IMR-90 (cell line): ENCODE measurements around the gene PADI2. TPM values are rescaled to one million over a fixed set of nuclear protein-coding genes. Genes with fewer than 3 reads are reported as not detected.

Experiments
- ATAC-seq: fragments of 200-7000 bp; cut with Tn5 transposase; 2 replicates; pipeline ENCODE4 v1.9.1; 2020; ENCODE audit warnings: low read depth, mild to moderate bottlenecking, moderate library complexity
- BruUV-seq: library from RNA; stranded (reverse); fragments of 400-500 nt; replicated peaks from 2 replicates; lab custom pipeline; 2021; lab: Mats Ljungman, UMichigan
- CTCF ChIA-PET: fragments of 300-600 bp; formaldehyde crosslinking; extraction: SDS; loops from one replicate; lab custom pipeline; 2021; ENCODE audit warnings: antibody characterized with exemption; lab: Yijun Ruan, JAX
- POLR2A ChIA-PET: fragments of 300-600 bp; sonication (Branson Sonifier 250); formaldehyde crosslinking; loops from one replicate; lab custom pipeline; 2022; ENCODE audit warnings: antibody characterized with exemption; ENCODE audit not compliant: unreplicated experiment; lab: Charles Lee
- DNase-seq: peaks from one replicate; pipeline ENCODE4 v3.0.0; 2013
- H2AFZ ChIP-seq: replicated peaks from 2 replicates; pipeline ENCODE3; 2013; ENCODE audit warnings: low read length, mild to moderate bottlenecking; ENCODE audit not compliant: poor library complexity
- H2AK5ac ChIP-seq: 2 replicates; pipeline ENCODE4 v1.6.1; 2013; ENCODE audit warnings: low read depth, low read length, inconsistent platforms
- H2AK9ac ChIP-seq: replicated peaks from 2 replicates; pipeline ENCODE3; 2013; ENCODE audit warnings: mild to moderate bottlenecking, low read depth, low read length, moderate library complexity; ENCODE audit not compliant: poor library complexity
- H2BK120ac ChIP-seq: 2 replicates; pipeline ENCODE4 v1.6.1; 2013; ENCODE audit warnings: low read depth, low read length, inconsistent platforms
- H2BK15ac ChIP-seq: 3 replicates; pipeline ENCODE4 v1.6.1; 2013; ENCODE audit warnings: low read depth, low read length, inconsistent platforms
- H2BK20ac ChIP-seq: 2 replicates; pipeline ENCODE4 v1.6.1; 2013; ENCODE audit warnings: low read depth, mild to moderate bottlenecking, inconsistent platforms, low read length, moderate library complexity
- H2BK5ac ChIP-seq: 2 replicates; pipeline ENCODE4 v1.6.1; 2013; ENCODE audit warnings: mild to moderate bottlenecking, low read depth, low read length, inconsistent platforms; ENCODE audit not compliant: poor library complexity, severe bottlenecking
- H3K14ac ChIP-seq: replicated peaks from 2 replicates; pipeline ENCODE4 v1.6.1; 2013; ENCODE audit warnings: low read depth, low read length, inconsistent platforms
- H3K18ac ChIP-seq: 2 replicates; pipeline ENCODE4 v1.6.1; 2013; ENCODE audit warnings: low read depth, low read length, control low read depth
- H3K23ac ChIP-seq: 2 replicates; pipeline ENCODE4 v1.6.1; 2013; ENCODE audit warnings: low read depth, low read length, inconsistent platforms
- H3K27ac ChIP-seq: 2 replicates; pipeline ENCODE4 v1.5.1; 2013; ENCODE audit warnings: mild to moderate bottlenecking, control low read depth, low read length; ENCODE audit not compliant: insufficient read depth
- H3K27me3 ChIP-seq: 2 replicates; pipeline ENCODE4 v1.6.1; 2013; ENCODE audit warnings: low read length; ENCODE audit not compliant: control insufficient read depth, insufficient read depth
- H3K36me3 ChIP-seq: 2 replicates; pipeline ENCODE4 v1.6.1; 2013; ENCODE audit warnings: low read length, mixed read lengths; ENCODE audit not compliant: control insufficient read depth, insufficient read depth
- H3K4ac ChIP-seq: 2 replicates; pipeline ENCODE4 v1.6.1; 2013; ENCODE audit warnings: low read depth, low read length, inconsistent platforms
- H3K4me1 ChIP-seq: 2 replicates; pipeline ENCODE4 v1.6.1; 2013; ENCODE audit warnings: low read length, mixed read lengths; ENCODE audit not compliant: control insufficient read depth, insufficient read depth
- H3K4me2 ChIP-seq: 2 replicates; pipeline ENCODE4 v1.6.1; 2013; ENCODE audit warnings: low read depth, mild to moderate bottlenecking, control low read depth, low read length, moderate library complexity
- H3K4me3 ChIP-seq: 2 replicates; pipeline ENCODE4 v1.5.1; 2013; ENCODE audit warnings: low read depth, mild to moderate bottlenecking, control low read depth, low read length, moderate library complexity; ENCODE audit not compliant: insufficient read depth
- H3K56ac ChIP-seq: 2 replicates; pipeline ENCODE4 v1.6.1; 2013; ENCODE audit warnings: low read length, inconsistent platforms; ENCODE audit not compliant: insufficient read depth; ENCODE audit errors: extremely low read depth
- H3K79me1 ChIP-seq, 2 experiments: 2 replicates each; pipeline ENCODE4 v1.6.1; 2013; ENCODE audit warnings: low read length in 2 of 2, inconsistent platforms in 1 of 2, low read depth in 1 of 2
- H3K9ac ChIP-seq: 2 replicates; pipeline ENCODE4 v1.6.1; 2013; ENCODE audit warnings: low read depth, low read length, control low read depth
- H3K9me1 ChIP-seq: 2 replicates; pipeline ENCODE4 v1.6.1; 2013; ENCODE audit warnings: low read length, inconsistent platforms; ENCODE audit not compliant: insufficient read depth
- H3K9me3 ChIP-seq: 2 replicates; pipeline ENCODE4 v1.6.1; 2013; ENCODE audit warnings: low read length; ENCODE audit not compliant: control insufficient read depth, insufficient read depth
- H4K20me1 ChIP-seq: 2 replicates; pipeline ENCODE4 v1.6.1; 2013; ENCODE audit warnings: low read length, inconsistent platforms; ENCODE audit not compliant: insufficient read depth
- H4K5ac ChIP-seq: 2 replicates; pipeline ENCODE4 v1.6.1; 2013; ENCODE audit warnings: mild to moderate bottlenecking, low read depth, low read length, control low read depth
- H4K8ac ChIP-seq, 2 experiments: 2 replicates each; pipeline ENCODE4 v1.6.1; 2013; ENCODE audit warnings: low read depth in 2 of 2, low read length in 2 of 2, control low read depth in 1 of 2, inconsistent platforms in 1 of 2
- H4K91ac ChIP-seq: 2 replicates; pipeline ENCODE4 v1.6.1; 2013; ENCODE audit warnings: low read depth, low read length, inconsistent platforms; ENCODE audit not compliant: insufficient read depth
- BHLHE40 ChIP-seq: fragments of 150-350 bp; IDR thresholded peaks from 2 replicates; pipeline ENCODE4 v1.6.1; 2016; ENCODE audit warnings: mild to moderate bottlenecking, low read depth, low read length
- CEBPB ChIP-seq: IDR thresholded peaks from 2 replicates; pipeline ENCODE4 v1.6.1; 2012; ENCODE audit warnings: low read depth, low read length, improper control_type of control experiment
- CHD1 ChIP-seq: IDR thresholded peaks from 2 replicates; pipeline ENCODE4 v1.6.1; 2012; ENCODE audit warnings: low read depth, low read length, improper control_type of control experiment
- FOS ChIP-seq: fragments of 150-350 bp; IDR thresholded peaks from 2 replicates; pipeline ENCODE4 v1.6.1; 2016; ENCODE audit warnings: low read depth, low read length
- MAFK ChIP-seq: IDR thresholded peaks from 2 replicates; pipeline ENCODE4 v1.6.1; 2012; ENCODE audit warnings: low read depth, low read length, improper control_type of control experiment
- MAZ ChIP-seq: IDR thresholded peaks from 2 replicates; pipeline ENCODE4 v1.6.1; 2012; ENCODE audit warnings: low read depth, mild to moderate bottlenecking, low read length, improper control_type of control experiment, moderate library complexity, borderline replicate concordance
- MXI1 ChIP-seq: IDR thresholded peaks from 2 replicates; pipeline ENCODE4 v1.6.1; 2012; ENCODE audit warnings: low read depth, mild to moderate bottlenecking, low read length, moderate library complexity, borderline replicate concordance
- NFE2L2 ChIP-seq: fragments of 150-350 bp; IDR thresholded peaks from 2 replicates; pipeline ENCODE4 v1.6.1; 2016; ENCODE audit warnings: low read depth, mild to moderate bottlenecking, low read length
- POLR2A ChIP-seq: IDR thresholded peaks from 2 replicates; pipeline ENCODE4 v1.6.1; 2012; ENCODE audit warnings: mild to moderate bottlenecking, low read depth, low read length
- RAD21 ChIP-seq: IDR thresholded peaks from 2 replicates; pipeline ENCODE4 v1.6.1; 2012; ENCODE audit warnings: low read length, improper control_type of control experiment
- RCOR1 ChIP-seq: IDR thresholded peaks from 2 replicates; pipeline ENCODE4 v1.6.1; 2012; ENCODE audit warnings: mild to moderate bottlenecking, low read length, improper control_type of control experiment; ENCODE audit not compliant: insufficient replicate concordance
- RFX5 ChIP-seq: IDR thresholded peaks from 2 replicates; pipeline ENCODE4 v1.8.0; 2012; ENCODE audit warnings: low read depth, mild to moderate bottlenecking, low read length, moderate library complexity
- SMC3 ChIP-seq: fragments of 150-350 bp; IDR thresholded peaks from 2 replicates; pipeline ENCODE4 v1.6.1; 2016; ENCODE audit warnings: low read depth, mild to moderate bottlenecking, antibody characterized with exemption, low read length, moderate library complexity
- dilution Hi-C: fragments of 300-500 bp; cut with HindIII; formaldehyde crosslinking; loops from one replicate; pipeline ENCODE4 v1.14.3; 2018; ENCODE audit warnings: low sequenced_read_pairs; ENCODE audit not compliant: unreplicated experiment
- in situ Hi-C: fragments of 300-500 bp; cut with MboI; formaldehyde crosslinking; loops from 3 replicates; pipeline ENCODE4 v1.14.3; 2019; ENCODE audit warnings: low sequenced_read_pairs, inconsistent platforms, mixed read lengths
- intact Hi-C: fragments of 100-400 bp; cut with micrococcal nuclease; formaldehyde crosslinking; loops from 2 replicates; pipeline ENCODE4 v1.10.0; 2022
- polyA plus RNA-seq, 3 experiments: library from polyadenylated mRNA; depleted of rRNA; stranded (reverse); fragments of >200 nt; gene quantifications; 2 replicates each; pipeline ENCODE4 v1.2.3, GENCODE V29; 2012; ENCODE audit warnings: low replicate concordance in 1 of 3
- total RNA-seq: library from RNA; depleted of rRNA; stranded (reverse); fragments of >200 nt; gene quantifications from 2 replicates; pipeline ENCODE4 v1.2.3, GENCODE V29; 2012
- TF ChIP-seq, protein P1 (sequence below): conservative IDR thresholded peaks from 2 replicates; pipeline ENCODE4 v1.5.1; 2012; ENCODE audit warnings: mild to moderate bottlenecking, low read depth, low read length, improper control_type of control experiment
- TF ChIP-seq, protein P2 (sequence below): fragments of 150-350 bp; IDR thresholded peaks from 2 replicates; pipeline ENCODE4 v1.6.1; 2016; ENCODE audit warnings: low read depth, mild to moderate bottlenecking, low read length, moderate library complexity, borderline replicate concordance
- TF ChIP-seq, protein P3 (sequence below): fragments of 150-350 bp; IDR thresholded peaks from 2 replicates; pipeline ENCODE4 v1.6.1; 2017; ENCODE audit warnings: mild to moderate bottlenecking, antibody characterized with exemption, low read length, low read depth

PADI2 gene
- total and polyA plus RNA-seq, 2 of the 4 experiments (the other 2 are of a cell fraction) = not detected

DNA sequence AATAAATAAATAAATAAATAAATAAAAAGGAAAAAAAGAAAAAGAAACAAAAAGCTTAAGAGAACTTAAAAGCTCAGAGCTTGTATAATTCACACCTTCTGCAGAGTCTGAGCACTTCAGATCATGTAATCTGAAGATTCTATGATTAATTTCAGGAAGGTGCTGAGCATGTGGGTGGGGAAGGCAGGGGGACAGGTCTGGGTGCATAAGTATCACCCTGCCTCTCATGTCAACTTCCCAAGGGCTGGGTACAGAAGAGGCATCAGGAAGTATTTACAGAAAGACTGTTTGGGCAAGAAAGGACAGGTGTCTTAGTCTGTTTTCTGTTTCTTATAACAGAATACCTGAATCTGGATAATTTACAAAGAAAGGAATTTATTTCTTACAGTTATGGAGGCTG, 20.4 kb upstream of the PADI2 start:
- Histone ChIP-seq H4K20me1 (no peaks in the 10 kb centered on the region), H3K4ac (no peak overlapping the region), H3K27me3 (peaks cover 10% of the 10 kb centered on the region), H3K18ac (no peak overlapping the region), H3K23ac (no peak overlapping the region), H3K14ac (no peak overlapping the region), H3K9ac (no peak overlapping the region), H3K27ac (no peak overlapping the region), H4K8ac (no peak overlapping the region), H3K4me3 (no peak overlapping the region), H2AK9ac (no peak overlapping the region), H2AFZ (no peak overlapping the region), H3K36me3 (no peaks in the 10 kb centered on the region), H3K4me1 (no peaks in the 10 kb centered on the region), H2BK20ac (no peak overlapping the region), H4K5ac (no peak overlapping the region), H3K9me3 (no peaks in the 10 kb centered on the region; the same call in 1 of the 2 replicates), H3K56ac (no peak overlapping the region), H3K4me2 (no peak overlapping the region), H2BK120ac (no peak overlapping the region), H3K79me1 (no peaks in the 10 kb centered on the region), H2BK5ac (no peak overlapping the region), H2BK15ac (no peak overlapping the region), H4K91ac (no peak overlapping the region), H2AK5ac (no peak overlapping the region), H3K9me1 (peaks cover 5% of the 10 kb centered on the region; the same call in 1 of the 2 replicates)
- POLR2A ChIA-PET = no interaction called here
- DNase-seq = no peak
- no peak for ATAC-seq
- dilution Hi-C loops (no loop called here), in situ Hi-C loops (no loop called here), intact Hi-C loops (no loop called here)
- BruUV-seq = no TSS peak
- CTCF ChIA-PET = no interaction called here
- no peak for TF ChIP-seq MXI1
- no peak for TF ChIP-seq POLR2A
- no peak for TF ChIP-seq CHD1
- no peak for TF ChIP-seq RCOR1
- TF ChIP-seq MAFK = no peak
- TF ChIP-seq, protein P1, sequence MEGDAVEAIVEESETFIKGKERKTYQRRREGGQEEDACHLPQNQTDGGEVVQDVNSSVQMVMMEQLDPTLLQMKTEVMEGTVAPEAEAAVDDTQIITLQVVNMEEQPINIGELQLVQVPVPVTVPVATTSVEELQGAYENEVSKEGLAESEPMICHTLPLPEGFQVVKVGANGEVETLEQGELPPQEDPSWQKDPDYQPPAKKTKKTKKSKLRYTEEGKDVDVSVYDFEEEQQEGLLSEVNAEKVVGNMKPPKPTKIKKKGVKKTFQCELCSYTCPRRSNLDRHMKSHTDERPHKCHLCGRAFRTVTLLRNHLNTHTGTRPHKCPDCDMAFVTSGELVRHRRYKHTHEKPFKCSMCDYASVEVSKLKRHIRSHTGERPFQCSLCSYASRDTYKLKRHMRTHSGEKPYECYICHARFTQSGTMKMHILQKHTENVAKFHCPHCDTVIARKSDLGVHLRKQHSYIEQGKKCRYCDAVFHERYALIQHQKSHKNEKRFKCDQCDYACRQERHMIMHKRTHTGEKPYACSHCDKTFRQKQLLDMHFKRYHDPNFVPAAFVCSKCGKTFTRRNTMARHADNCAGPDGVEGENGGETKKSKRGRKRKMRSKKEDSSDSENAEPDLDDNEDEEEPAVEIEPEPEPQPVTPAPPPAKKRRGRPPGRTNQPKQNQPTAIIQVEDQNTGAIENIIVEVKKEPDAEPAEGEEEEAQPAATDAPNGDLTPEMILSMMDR = no peak
- TF ChIP-seq, protein P2, sequence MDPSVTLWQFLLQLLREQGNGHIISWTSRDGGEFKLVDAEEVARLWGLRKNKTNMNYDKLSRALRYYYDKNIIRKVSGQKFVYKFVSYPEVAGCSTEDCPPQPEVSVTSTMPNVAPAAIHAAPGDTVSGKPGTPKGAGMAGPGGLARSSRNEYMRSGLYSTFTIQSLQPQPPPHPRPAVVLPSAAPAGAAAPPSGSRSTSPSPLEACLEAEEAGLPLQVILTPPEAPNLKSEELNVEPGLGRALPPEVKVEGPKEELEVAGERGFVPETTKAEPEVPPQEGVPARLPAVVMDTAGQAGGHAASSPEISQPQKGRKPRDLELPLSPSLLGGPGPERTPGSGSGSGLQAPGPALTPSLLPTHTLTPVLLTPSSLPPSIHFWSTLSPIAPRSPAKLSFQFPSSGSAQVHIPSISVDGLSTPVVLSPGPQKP = no peak
- TF ChIP-seq, protein P3, sequence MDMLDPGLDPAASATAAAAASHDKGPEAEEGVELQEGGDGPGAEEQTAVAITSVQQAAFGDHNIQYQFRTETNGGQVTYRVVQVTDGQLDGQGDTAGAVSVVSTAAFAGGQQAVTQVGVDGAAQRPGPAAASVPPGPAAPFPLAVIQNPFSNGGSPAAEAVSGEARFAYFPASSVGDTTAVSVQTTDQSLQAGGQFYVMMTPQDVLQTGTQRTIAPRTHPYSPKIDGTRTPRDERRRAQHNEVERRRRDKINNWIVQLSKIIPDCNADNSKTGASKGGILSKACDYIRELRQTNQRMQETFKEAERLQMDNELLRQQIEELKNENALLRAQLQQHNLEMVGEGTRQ = no peak
- no peak for TF ChIP-seq RFX5
- no peak for TF ChIP-seq RAD21
- no peak for TF ChIP-seq BHLHE40
- TF ChIP-seq SMC3 = no peak
- no peak for TF ChIP-seq MAZ
- no peak for TF ChIP-seq CEBPB
- no peak for TF ChIP-seq NFE2L2
- TF ChIP-seq FOS = no peak
